Breast epithelium (tissue), 3 donors: ENCODE data around the gene FLNB.
A peak's percentile ranks its signal among the peaks of the same experiment; 100 is the strongest.

Source experiments
- CTCF ChIP-seq, 3 donors: fragments of 450-650 bp; IDR thresholded peaks; one replicate each; pipeline ENCODE4 v1.5.1; 2016 to 2017; ENCODE audit warnings: antibody characterized with exemption in 3 of 3, mild to moderate bottlenecking in 3 of 3, moderate library complexity in 3 of 3
- POLR2A ChIP-seq: fragments of 450-650 bp; IDR thresholded peaks from one replicate; pipeline ENCODE4 v1.6.1; 2016; ENCODE audit warnings: antibody characterized with exemption, mild to moderate bottlenecking, moderate library complexity
- POLR2AphosphoS5 ChIP-seq, 3 donors: sonication (generic); formaldehyde crosslinking; IDR thresholded peaks; one replicate each; pipeline ENCODE4 v1.6.1; 2017; ENCODE audit warnings: antibody characterized with exemption in 3 of 3

GRCh38 chr3:58177747-58178527, 169.7 kb downstream of the FLNB start:
- TF ChIP-seq POLR2A, result no peak
- peak; percentile 88 to 96 (median 91) for TF ChIP-seq CTCF (IDR thresholded peaks at IDR 0.05)
- no peak for TF ChIP-seq POLR2AphosphoS5 (IDR thresholded peaks at IDR 0.05)
